Testis (tissue), 3 donors: ENCODE data around the gene CYB561. TPM values are rescaled to one million over a fixed set of nuclear protein-coding genes. Genes with fewer than 3 reads are reported as not detected.
A peak's percentile ranks its signal among the peaks of the same experiment; 100 is the strongest.

Source experiments
- DNase-seq: peaks from one replicate; pipeline ENCODE4 v3.0.0-alpha.2; 2019
- H3K27ac ChIP-seq, 2 donors: fragments of 200-600 bp; sonication (generic); one replicate each; pipeline ENCODE4 v1.5.1; 2019
- H3K27me3 ChIP-seq: fragments of 200-600 bp; sonication (generic); one replicate; pipeline ENCODE4 v1.5.1; 2019
- H3K36me3 ChIP-seq: fragments of 200-600 bp; sonication (generic); one replicate; pipeline ENCODE4 v1.5.1; 2017; ENCODE audit warnings: low read depth; ENCODE audit errors: missing control alignments
- H3K4me1 ChIP-seq: fragments of 200-600 bp; sonication (generic); one replicate; pipeline ENCODE4 v1.5.1; 2019
- H3K4me3 ChIP-seq, 2 donors: fragments of 200-600 bp; sonication (generic); one replicate each; pipeline ENCODE4 v1.5.1; 2017 to 2019
- H3K9me3 ChIP-seq: fragments of 200-600 bp; sonication (generic); one replicate; pipeline ENCODE4 v1.5.1; 2017
- POLR2A ChIP-seq: fragments of 450-650 bp; IDR thresholded peaks from one replicate; pipeline ENCODE4 v1.6.1; 2017; ENCODE audit warnings: antibody characterized with exemption, mild to moderate bottlenecking, moderate library complexity
- WGBS, 2 donors: methylation state at CpG; one replicate each; pipeline ENCODE4 v1.1.5; 2018; 5-methylcytosine and 5-hydroxymethylcytosine counted together
- intact Hi-C: fragments of 100-400 bp; cut with DNase I; formaldehyde crosslinking; loops from one replicate; pipeline ENCODE4 v1.15.1; 2023; ENCODE audit warnings: low total_unique reads
- polyA plus RNA-seq: library from polyadenylated mRNA; stranded (reverse); fragments of 350-450 nt; fragmentation: Illumina TruSeq; extraction: RNeasy Lipid Tissue Mini Kit (QIAGEN cat#74804); gene quantifications from one replicate; pipeline ENCODE4 v1.2.3, GENCODE V29; 2014; ENCODE audit warnings: low read depth, low replicate concordance; ENCODE audit not compliant: insufficient read depth
- total RNA-seq, 2 donors: library from RNA; depleted of rRNA; stranded (reverse); fragments of >200 nt; gene quantifications; one replicate each; pipeline ENCODE4 v1.2.3, GENCODE V29; 2016
- TF ChIP-seq, protein P1 (sequence below), 3 experiments: fragments of 450-650 bp in 2 of 3; fragments of 200-600 bp in 1 of 3; sonication (generic) in 1 of 3; IDR thresholded peaks; one replicate each; pipeline ENCODE4 v1.5.1; 2016 to 2019; ENCODE audit warnings: antibody characterized with exemption in 3 of 3, mild to moderate bottlenecking in 2 of 3, moderate library complexity in 1 of 3

Gene CYB561
- total and polyA plus RNA-seq, 3 donors from 2014 or later, result 17.6 to 20.7 (median 19.7) TPM

- Histone ChIP-seq H3K9me3 (no peaks in the 10 kb centered on the region), H3K4me1 (peaks cover 22% of the 10 kb centered on the region), H3K4me3 (no peak overlapping the region), H3K27ac (no peak overlapping the region), H3K27me3 (no peaks in the 10 kb centered on the region), H3K36me3 (no peaks in the 10 kb centered on the region)
- WGBS, 2 donors, result 72 to 77% methylated on average over 10 to 11 of the region's 11 CpGs
- DNase-seq, result peak; percentile 57
- intact Hi-C loops, result no loop called here
- TF ChIP-seq, protein P1, sequence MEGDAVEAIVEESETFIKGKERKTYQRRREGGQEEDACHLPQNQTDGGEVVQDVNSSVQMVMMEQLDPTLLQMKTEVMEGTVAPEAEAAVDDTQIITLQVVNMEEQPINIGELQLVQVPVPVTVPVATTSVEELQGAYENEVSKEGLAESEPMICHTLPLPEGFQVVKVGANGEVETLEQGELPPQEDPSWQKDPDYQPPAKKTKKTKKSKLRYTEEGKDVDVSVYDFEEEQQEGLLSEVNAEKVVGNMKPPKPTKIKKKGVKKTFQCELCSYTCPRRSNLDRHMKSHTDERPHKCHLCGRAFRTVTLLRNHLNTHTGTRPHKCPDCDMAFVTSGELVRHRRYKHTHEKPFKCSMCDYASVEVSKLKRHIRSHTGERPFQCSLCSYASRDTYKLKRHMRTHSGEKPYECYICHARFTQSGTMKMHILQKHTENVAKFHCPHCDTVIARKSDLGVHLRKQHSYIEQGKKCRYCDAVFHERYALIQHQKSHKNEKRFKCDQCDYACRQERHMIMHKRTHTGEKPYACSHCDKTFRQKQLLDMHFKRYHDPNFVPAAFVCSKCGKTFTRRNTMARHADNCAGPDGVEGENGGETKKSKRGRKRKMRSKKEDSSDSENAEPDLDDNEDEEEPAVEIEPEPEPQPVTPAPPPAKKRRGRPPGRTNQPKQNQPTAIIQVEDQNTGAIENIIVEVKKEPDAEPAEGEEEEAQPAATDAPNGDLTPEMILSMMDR (IDR thresholded peaks at IDR 0.05), result no peak
- TF ChIP-seq POLR2A, result no peak
Measured at GRCh38 chr17:63442549-63443035, 3.5 kb downstream of the CYB561 start.

DNA sequence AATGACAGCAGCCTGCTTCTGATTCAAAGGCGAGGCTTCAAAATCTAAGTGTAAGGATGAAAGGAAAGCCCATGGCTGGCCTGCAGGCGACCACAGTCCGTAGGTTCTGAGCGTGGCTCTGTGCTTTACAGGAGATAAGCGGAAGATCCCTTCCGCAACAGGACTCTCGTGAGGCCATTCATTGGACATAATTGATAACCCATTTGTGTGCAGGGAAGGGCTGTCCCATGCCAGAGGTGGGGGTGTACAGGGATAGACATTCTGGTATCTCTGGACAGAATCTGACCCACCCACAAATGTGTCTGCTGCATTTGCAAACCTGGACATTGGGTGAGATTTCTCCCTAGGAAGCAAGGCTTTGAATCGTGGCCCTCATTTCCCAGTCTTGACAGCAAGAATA lies 4.0 kb downstream of the CYB561 start:
- intact Hi-C loops, result no loop called here
- H3K27me3 ChIP-seq, result no peaks in the 10 kb centered on the region
- H3K4me3 ChIP-seq, result no peak overlapping the region
- H3K27ac ChIP-seq, result no peak overlapping the region
- H3K4me1 ChIP-seq, result peaks cover 21% of the 10 kb centered on the region
- no peak for DNase-seq
- no peaks in the 10 kb centered on the region for H3K9me3 ChIP-seq
- TF ChIP-seq, protein P1 (IDR thresholded peaks at IDR 0.05), result no peak
- no peak for TF ChIP-seq POLR2A
- no peaks in the 10 kb centered on the region for H3K36me3 ChIP-seq
- WGBS, 2 donors, result 84 to 88% methylated on average over 8 of the region's 8 CpGs

GRCh38 chr17:63441654-63442053 lies 4.5 kb downstream of the CYB561 start:
- Histone ChIP-seq H3K4me1 (peaks cover 21% of the 10 kb centered on the region), H3K27me3 (no peaks in the 10 kb centered on the region), H3K9me3 (no peaks in the 10 kb centered on the region), H3K4me3 (no peak overlapping the region), H3K36me3 (no peaks in the 10 kb centered on the region), H3K27ac (no peak overlapping the region)
- TF ChIP-seq, protein P1 (IDR thresholded peaks at IDR 0.05), result no peak
- TF ChIP-seq POLR2A, result no peak
- DNase-seq, result no peak
- WGBS, 2 donors, result 93 to 96% methylated on average over 13 of the region's 13 CpGs
- intact Hi-C loops, result no loop called here

GRCh38 chr17:63440770-63441335 lies 5.3 kb downstream of the CYB561 start:
- Histone ChIP-seq H3K27me3 (no peaks in the 10 kb centered on the region), H3K36me3 (no peaks in the 10 kb centered on the region), H3K4me3 (no peak overlapping the region), H3K27ac (no peak overlapping the region), H3K4me1 (peaks cover 25% of the 10 kb centered on the region), H3K9me3 (no peaks in the 10 kb centered on the region)
- intact Hi-C loops, result no loop called here
- DNase-seq, result no peak
- TF ChIP-seq, protein P1 (IDR thresholded peaks at IDR 0.05), result no peak
- TF ChIP-seq POLR2A, result no peak
- 82 to 83% methylated on average over 14 to 16 of the region's 16 CpGs for WGBS, 2 donors
